ENCODE measurements around the gene SEC14L5.

DNA sequence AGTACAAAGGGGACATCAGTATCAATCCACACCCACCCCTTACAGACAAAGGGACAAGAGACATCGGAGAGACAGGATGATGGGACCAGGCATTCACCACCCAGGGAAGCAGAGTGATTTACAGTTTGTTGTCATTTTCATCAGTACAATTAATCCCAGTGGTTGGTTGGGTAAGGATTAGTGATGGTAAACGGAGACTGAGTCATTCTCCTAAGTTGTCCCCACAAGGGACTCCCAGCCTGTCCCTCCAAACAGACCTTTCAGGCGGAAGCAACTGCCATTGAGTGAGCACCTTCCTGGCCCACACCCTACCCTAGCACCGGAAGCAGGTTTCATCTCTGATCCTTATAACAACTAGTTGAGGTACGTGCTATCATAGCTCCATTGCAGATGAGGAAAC is 32.3 kb upstream of the SEC14L5 start:
- no peak for TF ChIP-seq POLR2A (IDR thresholded peaks at IDR 0.05)
- no peak for TF ChIP-seq CTCF (IDR thresholded peaks at IDR 0.05)
